ENCODE results near the gene SLC22A4. TPM values are rescaled to one million over a fixed set of nuclear protein-coding genes. Genes with fewer than 3 reads are reported as not detected.

The SLC22A4 gene
- total RNA-seq, 4 donors from 2014 or later: 2.6 to 6.8 (median 5.7) TPM

GRCh38 chr5:132386644-132387286 is 92.6 kb downstream of the SLC22A4 start:
- TF ChIP-seq, protein P1, sequence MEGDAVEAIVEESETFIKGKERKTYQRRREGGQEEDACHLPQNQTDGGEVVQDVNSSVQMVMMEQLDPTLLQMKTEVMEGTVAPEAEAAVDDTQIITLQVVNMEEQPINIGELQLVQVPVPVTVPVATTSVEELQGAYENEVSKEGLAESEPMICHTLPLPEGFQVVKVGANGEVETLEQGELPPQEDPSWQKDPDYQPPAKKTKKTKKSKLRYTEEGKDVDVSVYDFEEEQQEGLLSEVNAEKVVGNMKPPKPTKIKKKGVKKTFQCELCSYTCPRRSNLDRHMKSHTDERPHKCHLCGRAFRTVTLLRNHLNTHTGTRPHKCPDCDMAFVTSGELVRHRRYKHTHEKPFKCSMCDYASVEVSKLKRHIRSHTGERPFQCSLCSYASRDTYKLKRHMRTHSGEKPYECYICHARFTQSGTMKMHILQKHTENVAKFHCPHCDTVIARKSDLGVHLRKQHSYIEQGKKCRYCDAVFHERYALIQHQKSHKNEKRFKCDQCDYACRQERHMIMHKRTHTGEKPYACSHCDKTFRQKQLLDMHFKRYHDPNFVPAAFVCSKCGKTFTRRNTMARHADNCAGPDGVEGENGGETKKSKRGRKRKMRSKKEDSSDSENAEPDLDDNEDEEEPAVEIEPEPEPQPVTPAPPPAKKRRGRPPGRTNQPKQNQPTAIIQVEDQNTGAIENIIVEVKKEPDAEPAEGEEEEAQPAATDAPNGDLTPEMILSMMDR (IDR thresholded peaks at IDR 0.05): peak in 1 of 3 donors; percentile 61
- no peak for DNase-seq (ENCODE audit: low spot score)
- peak; percentile 58 for ATAC-seq (ENCODE audit: low FRiP score)

DNA sequence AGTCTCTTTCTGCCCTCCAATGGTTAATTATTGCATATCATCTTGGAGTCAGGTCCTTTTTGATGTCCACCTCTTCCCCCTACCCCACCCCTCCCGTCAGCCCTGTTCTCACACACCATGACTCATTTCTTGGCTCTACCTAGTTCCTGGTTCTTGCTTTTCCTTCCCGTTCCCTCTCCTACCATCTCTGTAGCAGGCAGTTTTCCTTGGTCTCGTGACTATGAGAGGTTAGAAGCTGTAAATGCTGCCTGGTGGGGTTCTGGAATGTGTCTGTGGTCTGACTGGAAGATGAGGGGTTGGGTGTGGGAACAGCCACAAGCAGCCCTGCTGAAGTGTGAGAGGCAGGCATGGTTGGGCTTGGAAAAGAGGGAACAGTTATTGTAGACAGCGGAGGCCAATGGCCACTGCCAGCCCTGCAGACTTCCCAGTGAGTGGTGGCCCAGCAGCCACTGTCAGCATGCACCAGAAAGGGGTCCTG is 93.5 kb downstream of the SLC22A4 start:
- peak; percentile 77 for ATAC-seq (ENCODE audit: low FRiP score)
- TF ChIP-seq, protein P1 (IDR thresholded peaks at IDR 0.05): no peak
- DNase-seq (ENCODE audit: low spot score): no peak

DNA sequence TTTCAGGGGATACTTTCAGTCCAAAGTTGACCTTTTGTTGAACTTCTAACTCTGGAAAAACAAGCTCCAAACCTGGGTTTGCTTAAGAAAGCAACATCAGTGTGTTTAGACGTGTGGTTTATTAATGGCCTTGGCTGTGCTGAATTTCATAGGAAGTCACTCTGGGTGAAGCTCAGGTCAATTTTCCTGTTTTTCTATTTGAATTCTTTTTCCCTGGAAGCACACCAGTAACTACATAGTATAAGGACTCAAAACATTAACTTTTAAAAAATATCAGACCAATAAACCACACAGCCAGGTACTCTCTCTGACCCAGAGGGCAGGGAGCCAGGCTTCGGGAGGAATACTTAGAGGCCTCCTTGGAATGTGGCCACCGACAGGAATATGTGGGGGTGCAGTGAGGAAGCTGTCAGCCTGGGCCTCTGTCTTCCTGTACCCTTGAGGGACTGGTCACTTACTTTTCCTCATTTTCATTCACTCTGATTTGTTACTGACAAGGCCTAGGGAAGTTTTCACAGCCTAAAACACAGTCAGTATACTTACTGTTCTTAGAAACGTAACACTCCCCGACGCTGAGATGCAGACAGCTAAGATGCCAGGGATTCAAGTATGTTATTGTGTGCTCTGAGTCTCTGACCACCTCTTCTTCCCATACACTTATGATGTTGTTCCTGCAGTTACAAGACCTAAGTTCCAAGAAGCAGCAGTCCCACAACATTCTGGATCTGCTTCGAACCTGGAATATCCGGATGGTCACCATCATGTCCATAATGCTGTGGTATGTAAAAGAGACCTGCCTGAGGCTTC is 94.3 kb downstream of the SLC22A4 start:
- no peak for DNase-seq (ENCODE audit: low spot score)
- ATAC-seq (ENCODE audit: low FRiP score): no peak
- TF ChIP-seq, protein P1 (IDR thresholded peaks at IDR 0.05): no peak

DNA sequence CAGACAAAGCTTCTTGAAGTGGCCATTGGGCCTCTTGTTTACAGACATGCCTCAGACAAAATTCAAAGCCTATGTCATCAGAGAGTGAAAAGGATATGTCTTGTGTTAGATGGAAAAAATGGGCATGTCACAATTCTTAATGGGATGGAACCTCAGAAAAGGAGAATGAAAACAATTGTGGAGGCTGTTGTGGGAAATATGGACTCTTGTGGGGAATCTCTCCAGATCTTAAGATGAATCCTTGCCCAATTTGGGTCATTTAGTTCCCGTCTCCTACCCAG is 94.8 kb downstream of the SLC22A4 start:
- TF ChIP-seq, protein P1 (IDR thresholded peaks at IDR 0.05): no peak
- no peak for DNase-seq (ENCODE audit: low spot score)
- no peak for ATAC-seq (ENCODE audit: low FRiP score)

DNA sequence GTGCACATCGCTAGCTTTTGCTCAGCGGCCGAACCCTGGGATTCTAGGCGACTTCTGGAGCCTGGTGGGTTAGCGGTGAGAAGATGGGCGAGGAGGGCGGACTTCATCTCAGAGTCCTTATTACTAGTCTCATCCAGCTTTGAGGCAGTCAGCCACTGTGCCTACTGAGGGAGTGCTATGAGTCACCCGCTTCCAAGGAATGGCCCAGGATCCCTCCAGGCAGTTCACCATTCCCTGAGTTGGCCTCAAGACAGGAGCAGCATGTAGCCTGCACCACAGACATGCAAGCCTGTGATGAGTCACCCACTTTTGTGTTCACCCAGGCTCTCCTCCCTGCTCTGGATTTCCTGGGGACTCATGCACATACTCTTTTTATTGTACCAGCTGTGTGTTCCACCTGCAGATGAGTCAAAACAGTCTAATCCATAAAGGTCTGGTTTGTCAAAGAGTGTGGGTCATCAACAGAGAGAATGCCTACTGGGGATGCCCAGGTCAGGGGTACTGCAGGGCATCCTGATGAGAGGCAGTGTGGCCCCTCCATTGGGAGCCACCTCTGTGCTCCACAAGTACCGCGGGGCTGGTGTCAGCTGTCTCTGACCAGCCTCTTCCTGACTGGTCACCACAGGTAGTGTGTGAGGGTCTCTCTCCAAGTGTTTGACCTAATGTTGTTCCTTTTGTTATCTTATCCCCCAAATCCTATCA is 95.5 kb downstream of the SLC22A4 start:
- peak; percentile 54 for DNase-seq (ENCODE audit: low spot score)
- peak; percentile 68 for ATAC-seq (ENCODE audit: low FRiP score)
- TF ChIP-seq, protein P1 (IDR thresholded peaks at IDR 0.05): no peak

DNA sequence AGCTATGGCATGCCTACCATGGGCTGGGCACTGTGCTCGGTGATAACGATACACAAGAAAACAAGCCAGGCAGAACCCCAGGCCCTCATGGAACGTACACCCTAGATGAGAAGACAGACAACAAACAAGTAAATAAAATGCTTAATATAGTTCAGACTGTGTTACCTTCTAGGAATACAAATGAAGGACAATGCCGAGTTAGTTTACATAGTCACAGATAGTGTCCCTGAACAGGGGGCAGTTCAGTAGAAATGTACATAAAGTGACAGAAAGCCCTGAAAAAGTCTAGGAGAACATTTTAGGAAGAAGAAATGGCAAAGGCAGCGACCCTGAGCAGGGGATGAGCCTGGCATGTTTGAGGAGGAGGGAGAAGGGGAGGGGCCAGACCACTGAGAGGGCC is 97.1 kb downstream of the SLC22A4 start:
- TF ChIP-seq, protein P1 (IDR thresholded peaks at IDR 0.05): no peak
- no peak for ATAC-seq (ENCODE audit: low FRiP score)
- DNase-seq (ENCODE audit: low spot score): no peak

Data from omental fat pad (tissue), 4 donors.